ENCODE results near the gene NR3C1.

GRCh38 chr5:143311955-143312354 lies 91.5 kb downstream of the NR3C1 start:
- TF ChIP-seq ZNF883 (CRISPR knock-in tag; IDR thresholded peaks at IDR 0.05; ENCODE audit: not compliant biosample characterization) (no peak), CTCF (CRISPR knock-in tag; IDR thresholded peaks at IDR 0.05) (no peak)
- TF ChIP-seq, protein P1, sequence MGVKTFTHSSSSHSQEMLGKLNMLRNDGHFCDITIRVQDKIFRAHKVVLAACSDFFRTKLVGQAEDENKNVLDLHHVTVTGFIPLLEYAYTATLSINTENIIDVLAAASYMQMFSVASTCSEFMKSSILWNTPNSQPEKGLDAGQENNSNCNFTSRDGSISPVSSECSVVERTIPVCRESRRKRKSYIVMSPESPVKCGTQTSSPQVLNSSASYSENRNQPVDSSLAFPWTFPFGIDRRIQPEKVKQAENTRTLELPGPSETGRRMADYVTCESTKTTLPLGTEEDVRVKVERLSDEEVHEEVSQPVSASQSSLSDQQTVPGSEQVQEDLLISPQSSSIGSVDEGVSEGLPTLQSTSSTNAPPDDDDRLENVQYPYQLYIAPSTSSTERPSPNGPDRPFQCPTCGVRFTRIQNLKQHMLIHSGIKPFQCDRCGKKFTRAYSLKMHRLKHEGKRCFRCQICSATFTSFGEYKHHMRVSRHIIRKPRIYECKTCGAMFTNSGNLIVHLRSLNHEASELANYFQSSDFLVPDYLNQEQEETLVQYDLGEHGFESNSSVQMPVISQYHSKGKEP (CRISPR knock-in tag; IDR thresholded peaks at IDR 0.05): no peak

All from HepG2 (cell line).